ENCODE measurements around the gene SMKR1. TPM values are rescaled to one million over a fixed set of nuclear protein-coding genes. Genes with fewer than 3 reads are reported as not detected.

The SMKR1 gene
- total RNA-seq, 1 experiment from 2014 or later: 0.87 TPM

GRCh38 chr7:129494041-129494440 lies 8.3 kb upstream of the SMKR1 start:
- Histone ChIP-seq H3K9me3 (ENCODE audit: control insufficient read depth, low read depth, low read length) (no peaks in the 10 kb centered on the region), H3K4ac (ENCODE audit: low read depth, low read length) (no peak overlapping the region), H3K23ac (ENCODE audit: insufficient read length, low read depth, low read length) (no peak overlapping the region), H4K91ac (ENCODE audit: insufficient read length, low read depth, low read length) (no peak overlapping the region), H2AK5ac (ENCODE audit: insufficient read length, low read length) (no peak overlapping the region), H3K27me3 (ENCODE audit: insufficient read depth, low read length) (no peaks in the 10 kb centered on the region), H3K79me1 (ENCODE audit: insufficient read depth, low read depth, low read length, poor library complexity, severe bottlenecking) (no peaks in the 10 kb centered on the region), H3K9ac (ENCODE audit: extremely low read depth, insufficient read length, low read length) (no peak overlapping the region), H3T11ph (ENCODE audit: low read length) (no peak overlapping the region), H4K5ac (ENCODE audit: insufficient read length, low read depth, low read length) (no peak overlapping the region), H2BK20ac (ENCODE audit: low read depth, low read length, poor library complexity, severe bottlenecking) (no peak overlapping the region), H2BK12ac (ENCODE audit: insufficient read length, low read depth, low read length) (no peak overlapping the region), H3K56ac (ENCODE audit: insufficient read length, low read depth, low read length) (no peak overlapping the region), H4K8ac (replicated peaks; ENCODE audit: insufficient read length, low read depth, low read length) (no peak overlapping the region), H3K14ac (ENCODE audit: insufficient read depth, low read length) (no peak overlapping the region), H3K23me2 (ENCODE audit: insufficient read length, low read depth, low read length, poor library complexity, severe bottlenecking) (no peaks in the 10 kb centered on the region), H4K20me1 (ENCODE audit: control insufficient read depth, insufficient read depth, insufficient read length) (no peaks in the 10 kb centered on the region), H2BK5ac (ENCODE audit: insufficient read length, low read length) (no peak overlapping the region), H3K4me1 (ENCODE audit: insufficient read depth, low read length) (no peaks in the 10 kb centered on the region), H3K18ac (ENCODE audit: insufficient read length, low read depth, low read length) (no peak overlapping the region), H2BK15ac (ENCODE audit: low read depth, low read length) (no peak overlapping the region), H2AFZ (ENCODE audit: low read length) (no peak overlapping the region), H3K79me2 (ENCODE audit: insufficient read depth, low read length) (no peaks in the 10 kb centered on the region), H3K4me2 (ENCODE audit: insufficient read depth, insufficient read length, low read length) (no peak overlapping the region), H2BK120ac (ENCODE audit: low read depth, low read length, poor library complexity, severe bottlenecking) (no peak overlapping the region), H3K27ac (ENCODE audit: insufficient read length, low read depth, low read length) (no peak overlapping the region)
- no peak overlapping the region for H3K4me3 Mint-ChIP-seq
- no peaks in the 10 kb centered on the region; the same call in 1 of the 2 replicates for H3K27me3 Mint-ChIP-seq (ENCODE audit: low read depth)
- no peak for DNase-seq
- no peaks in the 10 kb centered on the region for H3K4me1 Mint-ChIP-seq
- no peak overlapping the region for H3K27ac Mint-ChIP-seq
- no CpG with 5 or more reads among the region's 5 CpGs for WGBS (ENCODE audit: extremely low coverage, insufficient read length, low lambda C conversion rate)
- no peaks in the 10 kb centered on the region for H3K36me3 Mint-ChIP-seq (ENCODE audit: insufficient read depth in 1 of 3, low read depth in 3 of 3)
- H3K9me3 Mint-ChIP-seq: no peaks in the 10 kb centered on the region
- no peak for TF ChIP-seq CTCF (conservative IDR thresholded peaks at IDR 0.05)
